ENCODE measurements around the gene MAML3.

Gene MAML3

GRCh38 chr4:139770361-139770760 lies 383.6 kb downstream of the MAML3 start:
- DNase-seq, result no peak

- DNase-seq, result no peak
Measured at GRCh38 chr4:139769364-139769763, 384.6 kb downstream of the MAML3 start.

DNA sequence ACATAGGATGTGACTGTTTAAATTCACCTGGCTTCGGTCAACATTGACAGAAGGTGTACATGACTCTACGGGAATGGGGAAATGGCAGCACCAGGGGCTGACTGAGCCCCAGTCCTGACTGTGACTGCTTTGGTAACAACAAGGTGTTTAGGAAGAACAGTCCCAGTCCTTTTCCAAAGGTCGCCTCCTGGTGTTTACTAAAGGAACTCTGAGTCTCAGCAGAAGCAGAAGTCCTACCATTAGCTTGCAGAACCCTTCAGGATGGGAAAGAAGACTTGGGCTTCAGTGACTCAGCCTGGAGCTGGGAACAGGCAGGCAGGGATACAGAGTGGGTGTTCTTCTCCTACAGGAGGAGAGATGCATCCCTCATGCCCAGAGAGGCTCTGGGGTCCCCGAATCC lies 385.1 kb downstream of the MAML3 start:
- DNase-seq, result peak; percentile 27

- DNase-seq, result no peak
Measured at GRCh38 chr4:139768366-139768765, 385.6 kb downstream of the MAML3 start.

DNA sequence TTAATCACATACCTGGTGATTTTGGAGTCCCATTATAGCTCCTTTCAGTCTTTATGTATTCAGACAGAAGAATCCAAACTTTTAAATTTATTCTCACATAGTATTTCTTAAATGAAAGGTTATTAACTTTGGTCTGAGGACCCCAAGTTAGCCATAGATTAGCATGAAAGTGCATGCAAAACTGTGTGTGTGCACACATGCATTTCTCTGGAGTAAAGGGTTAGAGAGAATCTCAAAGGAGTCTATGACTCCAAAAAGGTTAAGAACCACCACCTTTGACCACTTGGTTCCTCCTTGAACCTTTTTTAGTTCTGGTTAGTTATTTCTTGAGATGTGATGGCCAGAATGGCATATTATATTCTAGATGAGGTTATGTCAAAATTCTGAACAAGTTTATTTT lies 386.4 kb downstream of the MAML3 start:
- no peak for DNase-seq

GRCh38 chr4:139767168-139767567 lies 386.8 kb downstream of the MAML3 start:
- DNase-seq, result no peak

- peak; percentile 61 for DNase-seq
Measured at GRCh38 chr4:139764686-139765310, 389.2 kb downstream of the MAML3 start.

DNA sequence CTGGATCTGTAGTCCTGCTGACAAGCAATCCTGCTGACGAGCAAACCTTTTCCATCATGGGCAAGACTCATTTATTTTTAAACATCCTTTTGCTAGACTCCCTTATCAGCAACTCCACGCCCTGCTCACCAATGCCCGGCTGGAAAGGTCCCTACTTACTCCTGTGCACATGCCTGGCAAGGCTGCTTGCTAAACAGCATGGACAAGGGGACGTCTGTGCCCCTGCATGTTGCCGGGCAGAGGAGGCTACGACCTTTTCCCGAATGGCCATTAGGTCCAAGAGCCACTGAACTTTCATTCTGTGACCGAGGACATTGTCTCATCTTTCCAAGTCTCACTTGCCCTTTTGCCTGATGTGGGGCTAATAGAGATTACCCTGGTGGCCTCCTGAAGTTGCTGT lies 389.8 kb downstream of the MAML3 start:
- peak; percentile 42 for DNase-seq

- no peak for DNase-seq
Measured at GRCh38 chr4:139763672-139764071, 390.3 kb downstream of the MAML3 start.

- DNase-seq, result no peak
Measured at GRCh38 chr4:139763205-139763604, 390.8 kb downstream of the MAML3 start.

GRCh38 chr4:139762720-139763119 lies 391.3 kb downstream of the MAML3 start:
- DNase-seq, result no peak

- peak; percentile 43 for DNase-seq
Measured at GRCh38 chr4:139761461-139761860, 392.5 kb downstream of the MAML3 start.

DNA sequence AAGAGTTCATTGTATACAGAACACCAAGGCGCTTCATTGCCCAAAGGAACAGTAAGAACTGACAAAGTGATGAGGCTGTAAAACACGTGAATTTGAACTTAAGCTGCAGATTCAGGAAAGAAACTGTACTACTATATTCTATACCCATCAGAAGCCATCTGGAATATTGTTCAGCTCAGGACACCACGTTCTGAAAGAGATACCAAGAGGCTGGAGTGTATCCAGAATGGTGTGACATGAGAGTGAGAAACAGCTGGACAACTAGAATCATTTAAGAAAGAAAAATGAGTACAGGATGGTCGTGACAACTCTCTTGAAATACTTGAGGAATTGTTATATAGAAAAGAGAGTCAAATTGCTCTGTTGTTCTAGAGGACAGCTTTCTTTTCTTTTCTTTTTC lies 393.4 kb downstream of the MAML3 start:
- DNase-seq, result no peak

DNA sequence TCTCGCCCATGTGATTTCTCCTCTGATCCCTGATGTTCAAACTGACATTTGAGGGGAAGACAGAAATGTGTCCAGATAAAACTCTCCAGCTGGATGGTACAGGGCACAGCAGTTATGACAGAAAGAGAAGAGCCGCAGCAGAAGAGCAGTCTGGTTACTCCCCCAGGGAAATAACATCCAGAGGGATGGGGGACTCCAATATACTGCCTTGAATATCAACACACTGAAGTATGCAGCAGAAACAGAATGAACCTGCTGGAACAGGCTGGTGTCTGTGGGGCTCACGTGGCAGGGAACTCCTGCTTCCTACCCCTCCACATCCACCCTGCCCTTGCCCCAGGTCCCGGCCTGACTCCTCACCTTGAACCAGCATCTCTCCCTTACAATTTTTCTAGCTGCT lies 394.9 kb downstream of the MAML3 start:
- no peak for DNase-seq

- DNase-seq, result no peak
Measured at GRCh38 chr4:139756391-139757180, 397.4 kb downstream of the MAML3 start.

- no peak for DNase-seq
Measured at GRCh38 chr4:139754938-139755337, 399.0 kb downstream of the MAML3 start.

DNA sequence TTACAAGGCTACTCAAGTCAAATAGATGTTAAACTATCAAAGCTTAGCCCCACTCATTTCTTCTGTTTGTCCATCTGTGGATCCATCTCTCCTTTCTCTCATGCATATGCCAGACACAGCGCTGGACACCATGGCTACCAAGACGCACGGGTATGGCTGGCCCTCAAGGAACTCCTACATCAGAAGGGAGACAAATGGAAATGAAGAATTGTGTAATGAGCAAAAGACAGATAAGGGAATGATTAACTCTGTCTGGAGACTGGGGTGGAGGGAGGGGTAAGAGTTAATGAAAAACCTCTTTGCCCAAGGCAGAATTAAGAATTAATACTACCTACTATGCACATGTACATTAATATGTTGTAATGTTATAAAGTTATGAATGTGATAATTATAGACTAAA lies 400.3 kb downstream of the MAML3 start:
- DNase-seq, result no peak

GRCh38 chr4:139749835-139750498 lies 404.0 kb downstream of the MAML3 start:
- DNase-seq, result no peak

DNA sequence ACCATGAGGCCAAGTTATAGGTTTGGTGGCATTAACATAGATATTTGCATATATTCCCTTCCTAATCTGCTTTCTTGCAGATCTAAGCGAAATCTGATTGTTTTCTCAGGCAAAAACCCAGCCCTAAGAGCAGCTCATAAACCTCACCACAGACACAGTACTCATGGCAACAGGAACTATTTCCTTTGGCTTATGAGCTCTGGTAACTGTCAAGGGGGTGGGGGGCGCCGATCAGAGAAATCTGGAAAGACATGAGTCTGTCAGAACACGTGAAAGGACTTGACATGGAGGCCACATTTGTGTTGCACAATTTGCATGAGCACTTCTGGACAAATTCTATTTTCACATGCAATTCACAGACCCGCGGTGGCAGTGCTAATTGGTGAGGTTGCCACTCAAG lies 404.6 kb downstream of the MAML3 start:
- DNase-seq, result no peak

DNA sequence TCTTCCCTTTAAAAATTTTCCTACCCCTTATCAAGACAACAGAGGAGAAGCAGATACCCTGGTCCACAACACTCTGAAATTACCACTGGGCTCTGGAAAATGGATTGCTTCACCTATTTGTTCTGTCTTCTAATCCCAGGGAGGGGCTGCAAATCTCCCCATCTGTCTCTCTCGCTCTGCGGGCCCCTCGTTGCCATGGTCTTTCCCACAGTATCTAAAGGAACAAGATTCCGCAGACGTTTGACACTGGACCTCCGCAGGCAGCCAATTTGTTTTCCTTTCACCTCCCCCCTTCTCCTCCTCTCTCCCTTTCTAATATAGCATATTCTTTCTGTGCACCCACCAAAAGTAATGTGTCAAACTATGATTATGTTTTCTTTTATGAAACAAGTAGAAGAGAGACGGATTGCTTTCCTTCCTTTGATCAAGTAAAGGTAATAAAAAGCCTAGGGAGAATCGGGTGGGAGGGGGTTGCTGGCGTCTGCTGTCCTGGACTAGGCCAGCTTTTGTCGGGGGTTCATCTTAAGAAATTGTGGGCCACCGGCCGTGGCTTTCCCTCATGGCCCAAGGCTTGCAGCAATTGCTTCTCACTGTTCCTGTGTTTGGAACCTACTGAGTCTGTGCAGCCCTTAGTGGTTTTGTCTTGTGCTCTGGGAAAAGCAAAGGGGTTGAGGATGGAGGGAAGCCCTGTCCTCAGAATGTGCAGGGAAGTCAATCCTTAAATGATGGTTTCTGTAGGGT lies 407.4 kb downstream of the MAML3 start:
- DNase-seq, result no peak

GRCh38 chr4:139745111-139745639 lies 408.8 kb downstream of the MAML3 start:
- DNase-seq, result no peak

- no peak for DNase-seq
Measured at GRCh38 chr4:139744232-139744631, 409.8 kb downstream of the MAML3 start.

DNA sequence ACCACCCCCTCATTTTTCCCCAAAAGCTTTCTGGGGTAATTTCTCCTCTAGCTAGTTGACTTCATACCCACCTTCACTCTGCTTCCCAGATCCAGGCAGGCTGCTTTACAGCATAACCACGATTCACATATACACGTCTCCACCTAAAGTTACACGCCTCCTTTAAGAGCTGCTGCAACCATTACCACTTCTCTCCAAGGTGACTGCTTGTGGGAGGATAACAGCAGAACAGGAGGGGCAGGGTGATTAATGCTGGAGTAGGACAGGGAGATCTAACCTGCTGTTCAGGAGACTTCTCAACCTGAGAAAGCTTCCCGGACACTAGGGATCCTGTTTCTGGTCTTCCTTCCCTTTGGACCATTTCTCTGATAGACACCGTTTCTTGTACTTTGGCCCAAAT lies 411.0 kb downstream of the MAML3 start:
- DNase-seq, result no peak
